HepG2 (cell line): ENCODE data around the gene SPON2.

Experiments used
- BHLHE40 ChIP-seq: IDR thresholded peaks from 2 replicates; pipeline ENCODE4 v1.6.1; 2011; ENCODE audit warnings: low read length, improper control_type of control experiment
- ZNF235 ChIP-seq: sonication (generic); formaldehyde crosslinking; IDR thresholded peaks from 2 replicates; pipeline ENCODE4 v1.8.1; 2023; ENCODE audit warnings: mild to moderate bottlenecking, missing genetic modification reagents, borderline replicate concordance

GRCh38 chr4:1175635-1176229 lies 3.3 kb upstream of the SPON2 start:
- TF ChIP-seq ZNF235 (CRISPR knock-in tag) (no peak), BHLHE40 (no peak)
